Stimulated activated CD8-positive, alpha-beta memory T cell treated with anti-CD3 and anti-CD28 coated beads, Interleukin-15, amount 100 ng/mL, for 24 hours (primary cell): ENCODE measurements around the gene UTP11.
"Not testable (repeated sequence)": the region's sequence is repeated elsewhere in the genome, so short reads cannot be mapped to it uniquely, and the experiment has no call there.

Source experiments
- DNase-seq: peaks from one replicate; pipeline ENCODE4 v3.0.0-alpha.2; 2020; ENCODE audit warnings: low read depth

The UTP11 gene

DNA sequence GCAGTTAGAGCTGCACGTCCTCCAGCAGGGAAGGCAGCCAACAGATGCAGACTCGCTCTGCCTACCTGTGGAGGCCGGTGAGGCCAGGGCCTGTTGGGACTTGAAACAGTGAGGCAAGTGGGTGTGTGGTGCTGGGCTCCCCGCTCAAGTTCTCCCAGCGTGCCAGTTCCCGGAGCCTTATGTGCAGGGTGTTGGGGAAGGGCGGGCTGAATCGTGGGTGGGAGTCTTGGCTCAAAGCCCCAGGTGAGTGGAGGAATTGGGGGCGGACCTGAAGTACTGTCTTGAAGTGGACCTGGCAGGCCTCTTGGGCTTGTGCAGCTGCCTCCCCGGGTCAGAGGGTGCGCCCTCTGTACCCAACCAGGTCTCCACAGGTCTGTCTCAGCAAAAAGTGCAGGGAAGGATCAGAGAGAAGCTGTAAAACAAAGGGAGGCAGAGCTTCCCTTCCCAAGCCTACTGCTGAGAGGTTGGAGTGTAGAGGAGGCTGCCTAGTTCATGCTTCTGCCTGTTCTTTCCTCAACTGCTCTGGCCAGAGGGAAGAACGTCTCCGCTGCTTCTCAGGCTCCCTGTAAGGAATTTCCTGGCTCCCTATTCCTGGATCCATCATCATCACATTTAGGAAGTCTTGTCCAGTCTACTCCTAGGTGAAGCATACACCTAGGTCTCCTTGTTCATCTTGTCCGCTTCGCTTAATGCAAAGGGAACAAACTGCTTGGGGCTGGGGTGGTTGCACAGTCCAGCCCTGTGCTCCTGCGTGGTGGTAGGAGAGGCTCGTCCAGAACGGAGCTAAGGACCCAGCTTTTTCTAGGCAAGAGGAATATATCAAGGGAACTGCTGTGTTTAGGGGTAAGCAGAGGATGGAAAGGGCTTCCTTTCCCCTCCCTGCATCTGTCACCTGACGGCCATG is 14.9 kb downstream of the UTP11 start:
- DNase-seq, result no peak

DNA sequence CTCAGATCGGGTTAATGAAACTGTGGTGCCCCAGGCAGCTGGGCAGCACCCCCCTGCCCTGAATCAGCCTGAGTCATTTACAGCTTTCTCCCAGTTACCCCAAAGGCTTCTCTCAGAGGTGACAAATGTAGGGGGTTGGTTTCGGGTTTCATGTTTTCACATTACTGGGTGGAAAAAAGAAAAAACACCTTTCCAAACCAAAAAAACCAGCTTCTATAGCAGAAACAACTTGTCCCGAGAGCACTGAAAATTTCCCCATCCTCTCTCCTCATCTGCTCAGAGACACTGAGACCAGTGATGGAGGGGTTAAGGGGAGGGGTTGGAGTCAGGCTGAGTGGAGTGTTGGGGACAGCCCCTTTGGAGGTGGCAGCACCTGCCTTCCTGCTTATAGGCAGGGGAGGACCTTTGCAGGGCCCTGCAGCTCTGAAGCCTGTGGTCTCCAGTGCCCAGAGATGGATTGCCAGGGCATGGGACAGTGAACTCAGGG is 15.6 kb downstream of the UTP11 start:
- DNase-seq, result no peak

- DNase-seq, result no peak
Observed at GRCh38 chr1:38028671-38029070, 16.1 kb downstream of the UTP11 start.

DNA sequence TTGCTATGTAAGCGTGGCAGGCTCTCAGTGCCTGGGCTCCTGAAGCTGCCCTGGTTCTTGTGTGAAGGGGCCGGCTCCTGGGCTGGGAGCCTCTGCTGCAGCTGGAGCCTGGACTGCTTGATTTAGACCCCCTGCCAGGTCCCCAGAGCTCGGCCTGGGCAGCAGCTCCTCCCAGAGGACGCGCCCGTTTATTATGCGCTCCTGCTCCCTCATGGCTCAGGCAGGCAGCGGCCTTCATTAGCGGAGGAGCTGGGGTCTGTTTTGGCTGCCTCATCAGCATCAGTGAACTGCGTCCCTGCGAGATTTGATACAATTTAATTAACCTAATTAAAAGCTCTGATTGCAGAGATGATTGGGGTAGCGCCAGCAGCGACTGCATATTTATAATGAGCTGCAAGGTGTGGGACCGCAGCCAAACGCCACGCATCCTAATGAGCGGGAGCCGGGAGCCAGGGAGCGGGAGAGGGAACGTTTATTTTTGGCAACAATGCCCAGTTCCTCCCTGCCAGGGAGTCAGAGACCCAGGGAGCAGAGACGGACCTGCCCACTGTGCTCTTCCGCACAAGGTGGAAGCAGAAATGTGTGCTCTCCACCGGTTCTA is 16.6 kb downstream of the UTP11 start:
- DNase-seq, result no peak

- no peak for DNase-seq
Observed at GRCh38 chr1:38029685-38030511, 17.4 kb downstream of the UTP11 start.

DNA sequence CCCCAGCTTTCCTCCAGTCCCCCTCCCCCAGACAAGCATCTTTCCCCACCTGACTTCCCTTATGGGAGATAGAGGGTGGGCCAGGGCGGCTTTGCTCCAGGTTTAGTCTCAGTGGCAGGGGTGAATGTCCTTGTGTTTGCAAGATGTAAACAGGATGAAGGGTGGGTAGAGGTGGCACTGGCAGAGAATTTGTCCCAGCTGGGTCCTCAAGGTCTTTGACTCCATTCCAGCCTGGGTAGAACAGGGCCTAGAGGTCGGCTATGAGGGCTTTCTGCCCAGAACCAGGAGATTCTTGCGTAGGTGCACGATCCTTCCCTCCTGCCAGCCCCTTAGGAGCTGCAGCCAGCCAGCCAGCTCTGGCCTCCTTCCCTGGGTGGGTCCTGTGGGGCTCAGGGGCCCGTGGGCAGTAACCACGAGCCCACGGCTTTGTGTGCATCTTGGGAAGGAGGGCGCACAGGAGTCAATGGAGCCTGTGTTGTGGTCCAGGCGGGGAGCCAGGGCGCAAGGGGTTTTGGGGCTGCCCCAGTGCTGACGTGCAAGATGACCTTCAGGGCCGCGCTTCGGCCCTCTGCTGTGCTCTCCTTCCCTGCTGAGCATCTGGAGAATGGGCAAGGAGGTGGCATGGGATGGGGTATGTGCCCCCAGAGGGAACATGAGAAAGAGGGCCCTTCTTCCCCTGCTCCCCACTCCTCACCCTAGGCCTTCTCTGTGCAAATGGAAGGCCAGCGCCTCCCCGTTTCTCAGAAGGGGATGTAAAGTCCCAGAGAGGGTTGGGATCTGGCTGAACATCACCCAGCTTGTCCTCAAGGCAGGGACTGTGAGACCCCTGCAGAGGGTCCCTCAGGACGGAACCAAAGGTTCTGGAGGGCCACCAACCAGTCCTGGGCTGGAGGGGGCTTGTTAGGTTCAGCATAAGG is 18.3 kb downstream of the UTP11 start:
- no peak for DNase-seq

GRCh38 chr1:38031513-38031866 is 19.0 kb downstream of the UTP11 start:
- no peak for DNase-seq

GRCh38 chr1:38032992-38033391 is 20.5 kb downstream of the UTP11 start:
- DNase-seq, result not testable (repeated sequence)

DNA sequence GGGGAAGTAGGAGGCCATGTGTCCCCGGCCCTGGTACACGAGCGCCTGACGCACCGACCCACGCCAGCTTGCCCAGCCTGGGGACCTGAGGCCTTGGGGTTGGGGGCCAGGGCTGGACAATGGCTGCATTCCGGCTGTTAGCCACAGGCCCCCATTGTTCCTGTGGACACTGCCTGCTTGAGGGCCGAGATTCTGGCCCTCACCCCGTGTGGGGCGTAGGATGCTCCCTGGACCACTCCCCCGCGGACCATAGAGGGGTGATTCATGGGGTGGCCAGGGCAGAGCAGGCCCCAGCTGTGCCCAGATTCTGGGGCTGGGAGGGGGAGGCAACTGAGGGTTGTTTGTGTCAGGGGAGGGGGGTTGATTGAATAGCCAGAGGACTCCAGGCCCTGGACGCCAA is 22.3 kb downstream of the UTP11 start:
- no peak for DNase-seq

GRCh38 chr1:38037221-38037939 is 24.8 kb downstream of the UTP11 start:
- no peak for DNase-seq

GRCh38 chr1:38038861-38039260 is 26.3 kb downstream of the UTP11 start:
- no peak for DNase-seq

- DNase-seq, result no peak
Observed at GRCh38 chr1:38039331-38040088, 27.0 kb downstream of the UTP11 start.

GRCh38 chr1:38041936-38042834 is 29.7 kb downstream of the UTP11 start:
- no peak for DNase-seq

DNA sequence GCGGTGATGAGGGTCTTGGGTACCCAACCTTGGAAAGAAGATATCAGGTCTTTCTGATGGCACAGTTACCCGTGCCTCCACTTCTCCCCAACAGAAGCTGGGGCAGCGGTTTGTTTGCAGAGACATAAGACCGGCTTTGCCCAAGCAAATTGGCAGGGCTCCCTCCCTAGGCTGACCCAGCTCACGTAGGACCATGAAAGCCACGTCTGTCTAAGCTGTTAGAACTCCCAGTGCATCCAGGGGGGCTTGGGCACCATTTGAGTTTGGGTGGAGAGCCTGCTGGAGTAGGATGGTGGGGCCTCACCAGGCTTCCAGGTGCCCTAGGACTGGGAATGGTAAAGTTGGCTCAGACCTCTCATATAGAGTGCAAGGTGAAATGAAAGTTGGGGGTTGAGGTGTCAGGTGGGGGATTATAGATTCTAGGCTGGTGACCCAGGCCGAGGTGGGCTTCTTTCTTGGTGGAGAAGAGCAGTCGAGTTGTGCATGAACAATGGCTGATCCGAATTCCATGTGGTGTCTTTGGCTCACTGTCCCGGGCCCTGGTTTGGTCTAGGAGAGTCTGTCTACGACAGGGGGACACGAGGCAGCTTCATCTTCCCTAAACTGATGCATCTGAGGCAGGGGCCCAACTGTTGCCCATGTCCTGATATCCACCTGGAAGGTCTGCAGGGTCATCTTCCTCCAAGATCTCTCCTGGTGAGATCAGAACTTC is 30.7 kb downstream of the UTP11 start:
- no peak for DNase-seq

- DNase-seq, result no peak
Observed at GRCh38 chr1:38044221-38045215, 32.0 kb downstream of the UTP11 start.

DNA sequence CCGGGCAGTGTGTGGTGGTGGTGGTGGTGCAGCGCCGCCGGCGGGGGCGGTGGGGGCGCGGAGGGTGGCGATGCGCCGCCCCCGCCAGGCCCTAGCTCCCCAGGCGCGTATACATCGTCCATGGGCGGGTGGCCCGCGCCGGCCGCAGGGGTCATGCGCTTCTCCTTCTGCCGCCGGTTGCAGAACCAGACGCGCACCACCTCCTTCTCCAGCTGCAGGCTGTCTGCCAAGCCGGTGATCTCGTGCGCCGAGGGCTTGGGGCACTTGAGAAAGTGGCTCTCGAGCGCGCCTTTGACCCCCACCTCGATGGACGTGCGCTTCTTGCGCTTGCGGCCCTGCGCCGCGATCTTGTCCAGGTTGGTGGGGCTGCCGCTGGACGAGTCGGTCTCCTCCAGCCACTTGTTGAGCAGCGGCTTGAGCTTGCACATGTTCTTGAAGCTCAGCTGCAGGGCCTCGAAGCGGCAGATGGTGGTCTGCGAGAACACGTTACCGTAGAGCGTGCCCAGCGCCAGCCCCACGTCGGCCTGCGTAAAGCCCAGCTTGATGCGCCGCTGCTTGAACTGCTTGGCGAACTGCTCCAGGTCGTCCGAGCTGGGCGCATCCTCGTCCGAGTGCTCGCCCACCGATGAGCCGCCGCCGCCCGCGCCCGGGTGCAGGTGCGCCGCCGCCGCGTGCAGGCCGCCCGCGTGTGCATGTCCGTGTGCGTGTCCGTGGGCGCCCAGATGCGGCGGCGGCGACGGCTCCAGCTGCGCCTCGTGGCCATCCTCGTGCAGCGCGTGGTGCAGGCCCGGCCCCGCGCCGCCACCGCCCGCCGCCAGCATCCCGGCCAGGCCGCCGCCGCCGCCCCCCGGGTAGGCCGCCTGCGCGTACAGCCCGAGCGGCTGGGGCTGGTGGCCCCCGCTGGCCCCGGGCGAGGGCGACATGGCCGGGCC is 33.1 kb downstream of the UTP11 start:
- DNase-seq, result no peak
